Left lung (tissue), 8 donors: ENCODE results near the gene UNC45B. TPM values are rescaled to one million over a fixed set of nuclear protein-coding genes. Genes with fewer than 3 reads are reported as not detected.

Experiments
- polyA plus RNA-seq, 6 donors: library from polyadenylated mRNA; unstranded; fragments of 120-200 nt; gene quantifications; one replicate each; pipeline ENCODE4 v1.2.1, GENCODE V29; 2013; ENCODE audit not compliant: insufficient read length in 6 of 6
- total RNA-seq, 2 donors: library from RNA; stranded (reverse); fragmentation: NEBNext Ultra II Directional; extraction: Animal tissue kit (Norgen Biotek cat#: 25700); gene quantifications; one replicate each; pipeline ENCODE4 v1.2.1, GENCODE V29; 2021
- donor health status: DM: no; HTN: yes; CAD: no.
- donor health status: DM: no; HTN: no; CAD: no.

The UNC45B gene
- total and polyA plus RNA-seq, 8 donors, result 0.20 to 0.65 (median 0.39) TPM

Other genes starting within 250 kb of the UNC45B start
- 1 to 10 TPM in 1 of 2 donors, under 1 TPM in 1; 0.58 to 2.0 TPM for gene CCT6B, start 186.4 kb upstream of the UNC45B start, total RNA-seq
- gene CCT6B, start 186.4 kb upstream of the UNC45B start, polyA plus RNA-seq, result 1 to 10 TPM; 2.9 to 5.1 (median 3.8) TPM
- gene ZNF830, start 186.3 kb upstream of the UNC45B start, total RNA-seq, result 10 to 100 TPM; 11.8 to 11.9 TPM
- 10 to 100 TPM; 19.5 to 27.5 (median 21.8) TPM for gene ZNF830, start 186.3 kb upstream of the UNC45B start, polyA plus RNA-seq
- 10 to 100 TPM; 27.5 to 30.1 TPM for gene LIG3, start 167.3 kb upstream of the UNC45B start, total RNA-seq
- 10 to 100 TPM; 27.3 to 43.7 (median 35.3) TPM for gene LIG3, start 167.3 kb upstream of the UNC45B start, polyA plus RNA-seq
- 10 to 100 TPM; 22.2 to 42.0 TPM for gene RFFL, start 84.1 kb upstream of the UNC45B start, total RNA-seq
- 10 to 100 TPM; 19.6 to 24.1 (median 22.2) TPM for gene RFFL, start 84.1 kb upstream of the UNC45B start, polyA plus RNA-seq
- 10 to 100 TPM; 13.6 to 20.8 TPM for gene RAD51D, start 28.0 kb upstream of the UNC45B start, total RNA-seq
- gene RAD51D, start 28.0 kb upstream of the UNC45B start, polyA plus RNA-seq, result 10 to 100 TPM; 15.4 to 18.0 (median 16.4) TPM
- not detected for gene FNDC8, start 26.2 kb upstream of the UNC45B start, total RNA-seq
- under 1 TPM in 5 of 6 donors, not detected in 1; 0.20 to 0.34 (median 0.25) TPM for gene FNDC8, start 26.2 kb upstream of the UNC45B start, polyA plus RNA-seq
- 10 to 100 TPM in 1 of 2 donors, 1 to 10 TPM in 1; 8.7 to 15.3 TPM for gene NLE1, start 5.5 kb upstream of the UNC45B start, total RNA-seq
- gene NLE1, start 5.5 kb upstream of the UNC45B start, polyA plus RNA-seq, result 10 to 100 TPM; 18.1 to 23.0 (median 20.7) TPM
- gene SLC35G3, start 46.6 kb downstream of the UNC45B start, total RNA-seq, result not detected
- gene SLC35G3, start 46.6 kb downstream of the UNC45B start, polyA plus RNA-seq, result not detected
- 10 to 100 TPM; 51.3 to 67.5 TPM for gene SLFN5, start 95.3 kb downstream of the UNC45B start, total RNA-seq
- 10 to 100 TPM; 20.8 to 28.2 (median 22.6) TPM for gene SLFN5, start 95.3 kb downstream of the UNC45B start, polyA plus RNA-seq
- 10 to 100 TPM; 53.2 to 92.7 TPM for gene SLFN11, start 225.8 kb downstream of the UNC45B start, total RNA-seq
- 10 to 100 TPM in 5 of 6 donors, 1 to 10 TPM in 1; 9.8 to 26.3 (median 20.7) TPM for gene SLFN11, start 225.8 kb downstream of the UNC45B start, polyA plus RNA-seq